ENCODE measurements around the gene FABP1. TPM values are rescaled to one million over a fixed set of nuclear protein-coding genes. Genes with fewer than 3 reads are reported as not detected.

The FABP1 gene
- total RNA-seq, 1 experiment from 2014 or later = not detected

DNA sequence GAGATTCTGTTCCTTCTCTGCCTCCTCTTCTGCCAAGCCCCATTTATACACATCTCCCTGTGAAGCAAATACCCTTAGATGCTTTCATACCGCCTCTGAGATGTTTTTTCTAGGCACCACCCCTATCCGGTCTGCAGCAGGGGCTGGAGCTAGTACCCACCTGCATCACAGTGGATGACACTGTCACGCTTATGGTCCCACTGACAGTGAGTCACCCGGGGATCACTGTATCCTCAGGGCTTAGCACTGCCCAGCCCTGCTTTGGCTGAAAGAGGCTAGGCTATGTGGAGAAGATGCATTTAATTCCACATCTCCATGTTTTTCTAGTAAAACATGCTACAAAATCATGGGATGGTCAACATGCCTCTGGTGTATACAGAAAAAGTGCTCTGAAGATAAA, 9.9 kb downstream of the FABP1 start:
- ChIA-PET CTCF (no interaction called here), POLR2A (ENCODE audit: low non-redundant PET) (no interaction called here)
- peaks cover 45% of the 10 kb centered on the region for H3K27me3 ChIP-seq (replicated peaks; ENCODE audit: insufficient read depth, low read depth, low read length, poor library complexity)
- no peak for DNase-seq (ENCODE audit: low spot score)
- H3K4me3 ChIP-seq (ENCODE audit: low read depth, low read length, poor library complexity, severe bottlenecking) = no peak overlapping the region
- H3K9me3 ChIP-seq (ENCODE audit: low read depth, low read length, poor library complexity, severe bottlenecking) = no peaks in the 10 kb centered on the region
- intact Hi-C loops (cut with micrococcal nuclease; ENCODE audit: unreplicated experiment) = no loop called here
- no peaks in the 10 kb centered on the region for H3K36me3 ChIP-seq (ENCODE audit: insufficient read depth, low read length, poor library complexity, severe bottlenecking)
- TF ChIP-seq EZH2 (IDR thresholded peaks at IDR 0.05; ENCODE audit: borderline replicate concordance, low read depth, low read length, poor library complexity, severe bottlenecking) = no peak
- TF ChIP-seq, protein P1, sequence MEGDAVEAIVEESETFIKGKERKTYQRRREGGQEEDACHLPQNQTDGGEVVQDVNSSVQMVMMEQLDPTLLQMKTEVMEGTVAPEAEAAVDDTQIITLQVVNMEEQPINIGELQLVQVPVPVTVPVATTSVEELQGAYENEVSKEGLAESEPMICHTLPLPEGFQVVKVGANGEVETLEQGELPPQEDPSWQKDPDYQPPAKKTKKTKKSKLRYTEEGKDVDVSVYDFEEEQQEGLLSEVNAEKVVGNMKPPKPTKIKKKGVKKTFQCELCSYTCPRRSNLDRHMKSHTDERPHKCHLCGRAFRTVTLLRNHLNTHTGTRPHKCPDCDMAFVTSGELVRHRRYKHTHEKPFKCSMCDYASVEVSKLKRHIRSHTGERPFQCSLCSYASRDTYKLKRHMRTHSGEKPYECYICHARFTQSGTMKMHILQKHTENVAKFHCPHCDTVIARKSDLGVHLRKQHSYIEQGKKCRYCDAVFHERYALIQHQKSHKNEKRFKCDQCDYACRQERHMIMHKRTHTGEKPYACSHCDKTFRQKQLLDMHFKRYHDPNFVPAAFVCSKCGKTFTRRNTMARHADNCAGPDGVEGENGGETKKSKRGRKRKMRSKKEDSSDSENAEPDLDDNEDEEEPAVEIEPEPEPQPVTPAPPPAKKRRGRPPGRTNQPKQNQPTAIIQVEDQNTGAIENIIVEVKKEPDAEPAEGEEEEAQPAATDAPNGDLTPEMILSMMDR (conservative IDR thresholded peaks at IDR 0.05; ENCODE audit: low read depth, low read length) = no peak
- no peaks in the 10 kb centered on the region for H3K4me1 ChIP-seq (ENCODE audit: insufficient read depth, low read length, poor library complexity, severe bottlenecking)
- H3K27ac ChIP-seq (ENCODE audit: low read depth, low read length, poor library complexity, severe bottlenecking) = no peak overlapping the region
- no TSS peak for BruUV-seq (replicated peaks)

DNA sequence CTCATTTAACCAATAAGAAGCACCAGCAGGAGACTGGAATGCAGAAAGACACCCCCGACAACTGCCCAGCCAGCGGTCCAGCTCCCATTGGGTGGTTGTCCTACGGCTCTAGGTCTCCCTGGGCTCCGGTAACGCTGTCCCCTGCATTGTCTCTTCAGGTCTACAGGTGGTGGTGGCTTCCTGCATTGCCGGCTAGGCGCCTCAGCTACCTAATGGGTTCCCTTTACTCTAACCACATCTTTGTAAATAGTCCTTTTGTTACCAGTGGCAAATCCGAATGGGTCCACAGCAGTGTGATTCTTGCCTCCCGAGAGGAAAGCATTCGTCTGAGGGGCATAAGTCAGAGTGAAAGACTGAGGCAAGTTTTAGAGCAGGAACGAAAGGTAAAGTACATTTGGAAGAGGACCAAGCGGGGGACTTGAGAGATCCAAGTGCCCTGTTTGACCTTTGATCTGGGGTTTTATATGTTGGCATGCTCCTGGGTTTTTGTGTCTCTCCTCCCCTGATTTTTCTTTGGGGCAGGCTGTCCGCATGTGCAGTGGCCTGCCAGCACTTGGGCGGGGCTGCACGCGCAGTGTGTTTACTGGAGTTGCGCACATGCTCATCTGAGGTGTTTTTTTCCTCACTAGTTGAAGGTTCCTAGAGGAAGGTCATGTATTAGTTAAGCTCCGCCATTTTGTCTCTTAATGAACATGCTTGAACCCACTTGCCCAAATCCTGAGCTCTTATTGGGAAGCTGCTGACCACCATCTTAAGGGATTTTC, 11.0 kb downstream of the FABP1 start:
- DNase-seq (ENCODE audit: low spot score) = no peak
- ChIA-PET POLR2A (ENCODE audit: low non-redundant PET) (no interaction called here), CTCF (no interaction called here)
- no peaks in the 10 kb centered on the region for H3K4me1 ChIP-seq (ENCODE audit: insufficient read depth, low read length, poor library complexity, severe bottlenecking)
- intact Hi-C loops (cut with micrococcal nuclease; ENCODE audit: unreplicated experiment) = no loop called here
- BruUV-seq (replicated peaks) = no TSS peak
- TF ChIP-seq, protein P1 (conservative IDR thresholded peaks at IDR 0.05; ENCODE audit: low read depth, low read length) = no peak
- no peak for TF ChIP-seq EZH2 (IDR thresholded peaks at IDR 0.05; ENCODE audit: borderline replicate concordance, low read depth, low read length, poor library complexity, severe bottlenecking)
- peaks cover 41% of the 10 kb centered on the region for H3K27me3 ChIP-seq (replicated peaks; ENCODE audit: insufficient read depth, low read depth, low read length, poor library complexity)
- no peaks in the 10 kb centered on the region for H3K36me3 ChIP-seq (ENCODE audit: insufficient read depth, low read length, poor library complexity, severe bottlenecking)
- no peak overlapping the region for H3K4me3 ChIP-seq (ENCODE audit: low read depth, low read length, poor library complexity, severe bottlenecking)
- H3K9me3 ChIP-seq (ENCODE audit: low read depth, low read length, poor library complexity, severe bottlenecking) = no peaks in the 10 kb centered on the region
- H3K27ac ChIP-seq (ENCODE audit: low read depth, low read length, poor library complexity, severe bottlenecking) = no peak overlapping the region

DNA sequence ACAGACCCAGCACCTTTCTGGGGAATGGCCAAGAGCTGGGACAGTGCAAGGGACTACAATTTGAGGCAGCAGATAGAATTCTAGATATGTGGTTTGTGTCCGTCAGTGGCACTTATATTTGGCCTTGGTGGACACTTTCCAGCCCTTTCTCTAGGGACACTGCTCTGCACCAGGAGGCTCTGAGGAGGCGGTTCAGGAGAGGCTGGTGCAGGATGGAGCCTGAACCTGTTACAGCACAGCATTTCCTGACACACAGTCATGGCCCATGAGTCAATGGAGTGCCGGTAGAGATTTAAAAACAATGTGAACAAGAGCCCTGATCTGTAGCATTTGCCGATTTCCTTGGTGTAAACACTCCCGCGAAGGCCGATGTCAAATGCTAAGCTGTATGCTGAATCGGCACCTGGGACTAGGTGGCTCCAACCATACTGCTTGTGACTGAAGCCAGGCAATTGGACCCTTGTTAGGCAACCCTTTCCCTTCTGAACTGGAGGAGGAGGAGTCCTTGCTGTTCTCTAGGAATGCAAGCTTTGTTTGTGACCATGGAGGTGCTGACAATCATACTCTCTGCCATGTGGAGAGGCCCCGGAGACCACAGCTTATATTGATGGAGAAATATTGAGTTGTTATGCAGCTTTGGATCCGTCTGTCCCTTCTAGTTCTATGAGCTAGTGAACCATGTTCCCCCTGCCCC, 11.9 kb downstream of the FABP1 start:
- Histone ChIP-seq H3K27me3 (replicated peaks; ENCODE audit: insufficient read depth, low read depth, low read length, poor library complexity) (peaks cover 41% of the 10 kb centered on the region), H3K27ac (ENCODE audit: low read depth, low read length, poor library complexity, severe bottlenecking) (no peak overlapping the region), H3K9me3 (ENCODE audit: low read depth, low read length, poor library complexity, severe bottlenecking) (no peaks in the 10 kb centered on the region), H3K36me3 (ENCODE audit: insufficient read depth, low read length, poor library complexity, severe bottlenecking) (no peaks in the 10 kb centered on the region), H3K4me3 (ENCODE audit: low read depth, low read length, poor library complexity, severe bottlenecking) (no peak overlapping the region), H3K4me1 (ENCODE audit: insufficient read depth, low read length, poor library complexity, severe bottlenecking) (no peaks in the 10 kb centered on the region)
- no peak for TF ChIP-seq EZH2 (IDR thresholded peaks at IDR 0.05; ENCODE audit: borderline replicate concordance, low read depth, low read length, poor library complexity, severe bottlenecking)
- TF ChIP-seq, protein P1 (conservative IDR thresholded peaks at IDR 0.05; ENCODE audit: low read depth, low read length) = no peak
- CTCF ChIA-PET = no interaction called here
- intact Hi-C loops (cut with micrococcal nuclease; ENCODE audit: unreplicated experiment) = no loop called here
- POLR2A ChIA-PET (ENCODE audit: low non-redundant PET) = no interaction called here
- no peak for DNase-seq (ENCODE audit: low spot score)
- no TSS peak for BruUV-seq (replicated peaks)
